Calu3 (cell line): ENCODE data around the gene SLC39A7. TPM values are rescaled to one million over a fixed set of nuclear protein-coding genes. Genes with fewer than 3 reads are reported as not detected.
A peak's percentile ranks its signal among the peaks of the same experiment; 100 is the strongest.

ENCODE experiments used
- BruUV-seq: library from RNA; stranded (reverse); fragments of 400-500 nt; replicated peaks from 2 replicates; lab custom pipeline; 2021; lab: Mats Ljungman, UMichigan
- CTCF ChIA-PET: fragments of 300-600 bp; sonication (Branson Sonifier 250); formaldehyde crosslinking; loops from one replicate; lab custom pipeline; 2022; ENCODE audit warnings: antibody characterized with exemption; lab: Charles Lee
- DNase-seq: peaks from one replicate; pipeline ENCODE4 v3.0.0; 2022
- H3K27ac Mint-ChIP-seq: one replicate; pipeline ENCODE4 v1.8.0; 2022; ENCODE audit warnings: mixed read lengths; ENCODE audit not compliant: unreplicated experiment
- H3K27me3 Mint-ChIP-seq: one replicate; pipeline ENCODE4 v1.8.0; 2022; ENCODE audit warnings: mixed read lengths; ENCODE audit not compliant: unreplicated experiment
- H3K36me3 Mint-ChIP-seq: one replicate; pipeline ENCODE4 v1.8.0; 2022; ENCODE audit warnings: mild to moderate bottlenecking, moderate library complexity, mixed read lengths; ENCODE audit not compliant: insufficient read depth, unreplicated experiment
- H3K4me1 Mint-ChIP-seq: one replicate; pipeline ENCODE4 v1.8.0; 2022; ENCODE audit warnings: mild to moderate bottlenecking, low read depth, mixed read lengths; ENCODE audit not compliant: unreplicated experiment
- H3K4me3 Mint-ChIP-seq: one replicate; pipeline ENCODE4 v1.8.0; 2022; ENCODE audit warnings: mild to moderate bottlenecking, low read depth, moderate library complexity, mixed read lengths; ENCODE audit not compliant: unreplicated experiment
- H3K9me3 Mint-ChIP-seq: one replicate; pipeline ENCODE4 v1.8.0; 2022; ENCODE audit warnings: low read depth, mixed read lengths; ENCODE audit not compliant: unreplicated experiment
- intact Hi-C: fragments of 100-400 bp; cut with micrococcal nuclease; formaldehyde crosslinking; loops from one replicate; pipeline ENCODE4 v1.10.0; 2022; ENCODE audit not compliant: unreplicated experiment
- total RNA-seq: library from RNA; stranded (reverse); gene quantifications from 2 replicates; pipeline ENCODE4 v1.2.3, GENCODE V29; 2022
- TF ChIP-seq, protein P1 (sequence below): fragments of 200-600 bp; IDR thresholded peaks from one replicate; pipeline ENCODE4 v1.8.0; 2022; ENCODE audit warnings: antibody characterized with exemption; ENCODE audit not compliant: unreplicated experiment

The SLC39A7 gene
- total RNA-seq, 1 experiment from 2014 or later = 201 TPM

- H3K27ac Mint-ChIP-seq = peak overlapping the region; percentile 48
- BruUV-seq = no TSS peak
- DNase-seq = no peak
- peak overlapping the region; percentile 97 for H3K4me3 Mint-ChIP-seq
- H3K27me3 Mint-ChIP-seq = no peaks in the 10 kb centered on the region
- intact Hi-C loops = no loop called here
- TF ChIP-seq, protein P1, sequence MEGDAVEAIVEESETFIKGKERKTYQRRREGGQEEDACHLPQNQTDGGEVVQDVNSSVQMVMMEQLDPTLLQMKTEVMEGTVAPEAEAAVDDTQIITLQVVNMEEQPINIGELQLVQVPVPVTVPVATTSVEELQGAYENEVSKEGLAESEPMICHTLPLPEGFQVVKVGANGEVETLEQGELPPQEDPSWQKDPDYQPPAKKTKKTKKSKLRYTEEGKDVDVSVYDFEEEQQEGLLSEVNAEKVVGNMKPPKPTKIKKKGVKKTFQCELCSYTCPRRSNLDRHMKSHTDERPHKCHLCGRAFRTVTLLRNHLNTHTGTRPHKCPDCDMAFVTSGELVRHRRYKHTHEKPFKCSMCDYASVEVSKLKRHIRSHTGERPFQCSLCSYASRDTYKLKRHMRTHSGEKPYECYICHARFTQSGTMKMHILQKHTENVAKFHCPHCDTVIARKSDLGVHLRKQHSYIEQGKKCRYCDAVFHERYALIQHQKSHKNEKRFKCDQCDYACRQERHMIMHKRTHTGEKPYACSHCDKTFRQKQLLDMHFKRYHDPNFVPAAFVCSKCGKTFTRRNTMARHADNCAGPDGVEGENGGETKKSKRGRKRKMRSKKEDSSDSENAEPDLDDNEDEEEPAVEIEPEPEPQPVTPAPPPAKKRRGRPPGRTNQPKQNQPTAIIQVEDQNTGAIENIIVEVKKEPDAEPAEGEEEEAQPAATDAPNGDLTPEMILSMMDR = no peak
- CTCF ChIA-PET = no interaction called here
- no peaks in the 10 kb centered on the region for H3K9me3 Mint-ChIP-seq
- H3K36me3 Mint-ChIP-seq = peaks cover 92% of the 10 kb centered on the region
- peaks cover 66% of the 10 kb centered on the region for H3K4me1 Mint-ChIP-seq
Measured at GRCh38 chr6:33202799-33203198, 2.1 kb downstream of the SLC39A7 start.

DNA sequence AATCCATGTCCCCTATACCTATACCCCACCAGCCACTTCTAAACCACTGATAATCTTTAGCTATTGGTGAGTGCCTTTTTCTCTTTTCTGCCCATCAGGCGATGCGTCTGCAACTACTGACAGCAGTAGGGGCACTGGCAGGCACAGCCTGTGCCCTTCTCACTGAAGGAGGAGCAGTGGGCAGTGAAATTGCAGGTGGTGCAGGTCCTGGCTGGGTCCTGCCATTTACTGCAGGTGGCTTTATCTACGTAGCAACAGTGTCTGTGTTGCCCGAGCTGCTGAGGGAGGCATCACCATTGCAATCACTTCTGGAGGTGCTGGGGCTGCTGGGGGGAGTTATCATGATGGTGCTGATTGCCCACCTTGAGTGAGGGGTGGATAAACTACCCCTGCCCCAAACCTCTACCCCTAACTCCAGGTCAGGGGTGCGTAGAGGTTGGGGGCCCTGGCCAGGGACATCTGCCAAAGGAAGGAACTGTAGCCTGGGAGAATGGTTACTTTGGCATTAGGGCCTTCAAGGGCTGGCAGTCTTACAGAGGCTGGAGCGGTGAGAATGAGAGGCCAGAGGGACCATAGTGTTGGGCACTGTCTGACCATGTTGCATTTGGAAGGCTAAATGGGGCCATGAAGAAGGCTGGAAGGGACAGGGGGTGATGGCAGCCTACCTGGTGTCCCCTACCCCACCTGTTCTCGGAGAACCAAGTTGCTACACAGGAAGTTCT, 2.9 kb downstream of the SLC39A7 start:
- CTCF ChIA-PET = no interaction called here

GRCh38 chr6:33204165-33204414, 3.4 kb downstream of the SLC39A7 start:
- Mint-ChIP-seq H3K4me1 (peaks cover 59% of the 10 kb centered on the region), H3K36me3 (peaks cover 92% of the 10 kb centered on the region), H3K27me3 (no peaks in the 10 kb centered on the region), H3K27ac (peak overlapping the region; percentile 48), H3K9me3 (no peaks in the 10 kb centered on the region), H3K4me3 (peak overlapping the region; percentile 97)
- no peak for DNase-seq
- BruUV-seq = no TSS peak
- intact Hi-C loops = no loop called here
- CTCF ChIA-PET = interaction anchor here (0.6 to 1.5 kb wide), 3 partner anchors 170 to 251 kb away, joined by 3 read pairs; partner anchors contain the start of gene HLA-DMA
- TF ChIP-seq, protein P1 = no peak

More for the DNA sequence above, 2.9 kb downstream of the SLC39A7 start:
- Mint-ChIP-seq H3K27me3 (no peaks in the 10 kb centered on the region), H3K4me1 (peaks cover 59% of the 10 kb centered on the region), H3K36me3 (peaks cover 92% of the 10 kb centered on the region), H3K4me3 (peak overlapping the region; percentile 97), H3K9me3 (no peaks in the 10 kb centered on the region), H3K27ac (peak overlapping the region; percentile 48)
- no TSS peak for BruUV-seq
- TF ChIP-seq, protein P1 = no peak
- intact Hi-C loops = no loop called here
- DNase-seq = no peak

- no peaks in the 10 kb centered on the region for H3K27me3 Mint-ChIP-seq
- TF ChIP-seq, protein P1 = no peak
- intact Hi-C loops = loop anchor here (5.0 kb wide), 1 partner anchor 43 kb away; no protein-coding TSS in a partner anchor
Measured at GRCh38 chr6:33204415-33205190, 3.9 kb downstream of the SLC39A7 start, which contains the start of gene HSD17B8. Gene HSD17B8 (plus strand): TSS chr6:33204655. CDS start chr6:33204669, 14 bp downstream.

More at GRCh38 chr6:33204415-33205190, 3.9 kb downstream of the SLC39A7 start, which contains the start of gene HSD17B8:
- CTCF ChIA-PET = interaction anchor here (0.6 to 1.5 kb wide), 4 partner anchors 170 to 252 kb away, joined by 3 to 4 read pairs (median 3); partner anchors contain the start of gene HLA-DMA
- no peaks in the 10 kb centered on the region for H3K9me3 Mint-ChIP-seq
- peaks cover 92% of the 10 kb centered on the region for H3K36me3 Mint-ChIP-seq
- BruUV-seq = no TSS peak
- H3K4me3 Mint-ChIP-seq = peak within 1 kb of the TSS; percentile 97
- H3K27ac Mint-ChIP-seq = peak within 1 kb of the TSS; percentile 81
- H3K4me1 Mint-ChIP-seq = peaks cover 62% of the 10 kb centered on the region
- peak; percentile 99 for DNase-seq
